Activated CD8-positive, alpha-beta memory T cell treated with anti-CD3 and anti-CD28 coated beads, Interleukin-2, amount 10 ng/mL, durations not matched to agents 7 days and 5 days (primary cell): ENCODE measurements around the gene SLC22A23. TPM values are rescaled to one million over a fixed set of nuclear protein-coding genes. Genes with fewer than 3 reads are reported as not detected.

Source experiments
- ATAC-seq: fragments of 150-1000 bp; cut with Tn5 transposase; one replicate; pipeline ENCODE4 v1.10.0; 2021; ENCODE audit warnings: moderate library complexity
- CTCF ChIA-PET: fragments of 350-600 bp; sonication (Branson Sonifier 250); formaldehyde crosslinking; loops from one replicate; lab custom pipeline; 2021; ENCODE audit warnings: antibody characterized with exemption; lab: Charles Lee
- DNase-seq: peaks from one replicate; pipeline ENCODE4 v3.0.0-alpha.2; 2020
- H3K27ac Mint-ChIP-seq: one replicate; pipeline ENCODE4 v1.8.0; 2021; ENCODE audit warnings: mild to moderate bottlenecking, mixed read lengths
- H3K27me3 Mint-ChIP-seq: one replicate; pipeline ENCODE4 v1.8.0; 2021; ENCODE audit warnings: mixed read lengths
- H3K36me3 Mint-ChIP-seq: one replicate; pipeline ENCODE4 v1.8.0; 2021; ENCODE audit warnings: mild to moderate bottlenecking, mixed read lengths
- H3K4me1 Mint-ChIP-seq: one replicate; pipeline ENCODE4 v1.8.0; 2021; ENCODE audit warnings: mixed read lengths
- H3K4me3 Mint-ChIP-seq: one replicate; pipeline ENCODE4 v1.8.0; 2021; ENCODE audit warnings: mild to moderate bottlenecking, moderate library complexity, mixed read lengths
- H3K9me3 Mint-ChIP-seq: one replicate; pipeline ENCODE4 v1.8.0; 2022; ENCODE audit warnings: low read depth, mixed read lengths
- total RNA-seq, 2 experiments: library from RNA; stranded (reverse); gene quantifications; one replicate each; pipeline ENCODE4 v1.2.3, GENCODE V29; 2021

Gene SLC22A23
- total RNA-seq, 2 experiments from 2014 or later: 0.07 to 0.20 TPM

DNA sequence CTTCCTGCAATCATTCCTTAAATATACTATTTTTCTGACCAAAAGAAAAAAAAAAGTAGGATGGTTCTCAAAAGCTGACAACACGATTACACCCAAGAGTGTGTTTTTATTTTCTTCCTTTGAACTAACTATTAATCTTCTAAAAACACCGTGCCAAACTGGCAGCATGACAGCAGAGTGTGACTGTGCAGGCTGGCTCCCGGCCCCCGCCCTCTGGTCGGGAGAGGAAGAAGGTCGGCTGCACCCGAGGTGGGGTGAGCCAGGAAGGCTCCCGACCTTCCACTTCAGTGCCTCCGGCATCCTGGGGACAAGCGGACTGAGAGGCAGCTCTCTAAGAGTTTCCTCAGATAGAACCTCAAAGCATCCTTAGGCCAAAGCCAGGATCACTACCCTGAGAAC lies 29.2 kb downstream of the SLC22A23 start:
- DNase-seq: no peak
- no peaks in the 10 kb centered on the region for H3K36me3 Mint-ChIP-seq
- CTCF ChIA-PET: no interaction called here
- no peaks in the 10 kb centered on the region for H3K4me1 Mint-ChIP-seq
- no peak overlapping the region for H3K4me3 Mint-ChIP-seq
- H3K27ac Mint-ChIP-seq: no peak overlapping the region
- no peaks in the 10 kb centered on the region for H3K9me3 Mint-ChIP-seq
- peaks cover 26% of the 10 kb centered on the region for H3K27me3 Mint-ChIP-seq
- ATAC-seq: no peak

DNA sequence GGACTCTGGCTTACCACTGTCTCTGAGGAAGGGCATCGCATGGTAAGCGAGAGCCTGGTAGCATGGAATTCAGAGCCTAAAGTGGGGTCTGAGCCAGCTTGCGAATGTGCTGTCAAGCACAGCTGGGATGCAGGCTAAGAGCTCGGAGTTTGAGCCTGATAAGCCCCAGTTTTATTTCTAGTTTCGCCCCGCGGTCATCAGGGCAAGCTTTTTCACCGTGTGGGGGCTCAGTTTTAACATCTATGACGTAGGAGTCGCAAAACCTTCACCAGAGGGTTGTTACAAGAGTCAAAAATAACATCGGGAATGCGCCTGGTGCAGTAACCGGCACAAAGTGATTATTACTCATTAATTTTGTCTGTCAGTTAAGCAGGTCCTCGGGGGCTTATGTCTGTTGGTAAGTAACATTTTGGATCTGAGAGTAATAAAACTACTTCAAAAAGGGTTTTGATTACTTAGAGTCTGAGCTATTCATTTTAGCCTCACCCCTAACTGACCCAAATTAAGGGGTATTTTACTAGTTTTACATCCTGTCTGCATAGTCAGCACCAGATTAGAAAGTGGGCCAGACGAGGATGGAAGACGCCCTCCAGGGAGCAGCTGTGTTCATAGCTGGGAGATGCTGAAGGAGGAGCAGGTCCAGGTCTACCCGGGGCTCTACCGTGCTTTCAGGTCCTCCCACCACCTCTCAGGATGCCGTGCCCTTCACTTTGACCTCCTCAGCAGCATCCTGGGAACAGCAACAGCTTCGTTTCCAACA lies 29.7 kb downstream of the SLC22A23 start:
- H3K4me3 Mint-ChIP-seq: no peak overlapping the region
- no peaks in the 10 kb centered on the region for H3K4me1 Mint-ChIP-seq
- CTCF ChIA-PET: no interaction called here
- H3K36me3 Mint-ChIP-seq: no peaks in the 10 kb centered on the region
- ATAC-seq (no peak), DNase-seq (no peak)
- peaks cover 31% of the 10 kb centered on the region for H3K27me3 Mint-ChIP-seq
- H3K27ac Mint-ChIP-seq: no peak overlapping the region
- no peaks in the 10 kb centered on the region for H3K9me3 Mint-ChIP-seq

GRCh38 chr6:3426091-3426926 lies 30.5 kb downstream of the SLC22A23 start:
- CTCF ChIA-PET: no interaction called here
- Mint-ChIP-seq H3K36me3 (no peaks in the 10 kb centered on the region), H3K27me3 (peaks cover 35% of the 10 kb centered on the region), H3K4me3 (no peak overlapping the region), H3K27ac (no peak overlapping the region), H3K9me3 (no peaks in the 10 kb centered on the region), H3K4me1 (no peaks in the 10 kb centered on the region)
- DNase-seq (no peak), ATAC-seq (no peak)

GRCh38 chr6:3425574-3425973 lies 31.3 kb downstream of the SLC22A23 start:
- Mint-ChIP-seq H3K36me3 (no peaks in the 10 kb centered on the region), H3K9me3 (no peaks in the 10 kb centered on the region), H3K27me3 (peaks cover 31% of the 10 kb centered on the region), H3K4me1 (no peaks in the 10 kb centered on the region), H3K27ac (no peak overlapping the region), H3K4me3 (no peak overlapping the region)
- DNase-seq: no peak
- no peak for ATAC-seq
- CTCF ChIA-PET: interaction anchor here (0.6 kb wide), 1 partner anchor 13 kb away, joined by 3 read pairs; no protein-coding TSS in a partner anchor

- no peak overlapping the region for H3K4me3 Mint-ChIP-seq
- no peaks in the 10 kb centered on the region for H3K36me3 Mint-ChIP-seq
- peaks cover 38% of the 10 kb centered on the region for H3K27me3 Mint-ChIP-seq
- H3K9me3 Mint-ChIP-seq: no peaks in the 10 kb centered on the region
- CTCF ChIA-PET: no interaction called here
- no peak overlapping the region for H3K27ac Mint-ChIP-seq
- ATAC-seq (no peak), DNase-seq (no peak)
- no peaks in the 10 kb centered on the region for H3K4me1 Mint-ChIP-seq
Observed at GRCh38 chr6:3424185-3424927, 32.5 kb downstream of the SLC22A23 start.

DNA sequence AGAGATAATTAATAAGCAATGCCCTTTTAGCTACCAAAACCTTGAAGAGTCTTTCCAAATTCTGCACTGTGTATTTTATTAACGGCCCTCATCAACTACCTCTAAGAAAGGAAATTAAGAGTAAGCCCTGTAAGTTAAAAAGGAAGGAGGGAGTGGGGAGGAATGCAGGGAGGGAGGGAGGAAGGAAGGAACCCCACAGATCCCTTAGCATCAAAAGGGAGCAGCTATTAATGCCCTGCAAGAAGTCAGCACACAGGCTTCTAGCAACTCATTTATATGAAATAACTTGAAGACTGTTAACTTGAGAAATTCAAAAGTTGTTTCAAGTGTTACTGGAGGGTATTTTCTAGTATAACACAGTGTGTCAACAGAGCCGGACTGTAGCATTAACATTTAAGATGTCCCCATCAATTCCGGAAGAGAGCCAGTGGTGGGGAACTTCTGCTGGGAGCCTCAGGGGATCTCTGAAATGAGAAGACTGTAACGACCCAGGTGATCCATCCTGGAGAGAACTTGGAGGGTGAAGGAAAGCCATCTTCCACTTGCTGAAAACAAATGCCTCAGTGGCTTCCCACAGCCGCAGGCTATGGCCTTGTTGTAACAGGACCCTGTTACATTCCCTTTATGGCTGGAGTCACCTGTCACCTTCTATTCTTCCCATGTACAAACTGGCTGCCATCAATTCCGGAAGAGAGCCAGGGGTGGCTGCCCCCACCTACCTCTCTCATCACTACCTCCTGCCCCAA lies 33.2 kb downstream of the SLC22A23 start:
- Mint-ChIP-seq H3K4me1 (no peaks in the 10 kb centered on the region), H3K27ac (no peak overlapping the region), H3K27me3 (peaks cover 41% of the 10 kb centered on the region), H3K9me3 (no peaks in the 10 kb centered on the region), H3K36me3 (no peaks in the 10 kb centered on the region), H3K4me3 (no peak overlapping the region)
- CTCF ChIA-PET: interaction anchor here (2.7 kb wide), 1 partner anchor 13 kb away, joined by 8 read pairs; no protein-coding TSS in a partner anchor
- no peak for DNase-seq
- ATAC-seq: no peak

DNA sequence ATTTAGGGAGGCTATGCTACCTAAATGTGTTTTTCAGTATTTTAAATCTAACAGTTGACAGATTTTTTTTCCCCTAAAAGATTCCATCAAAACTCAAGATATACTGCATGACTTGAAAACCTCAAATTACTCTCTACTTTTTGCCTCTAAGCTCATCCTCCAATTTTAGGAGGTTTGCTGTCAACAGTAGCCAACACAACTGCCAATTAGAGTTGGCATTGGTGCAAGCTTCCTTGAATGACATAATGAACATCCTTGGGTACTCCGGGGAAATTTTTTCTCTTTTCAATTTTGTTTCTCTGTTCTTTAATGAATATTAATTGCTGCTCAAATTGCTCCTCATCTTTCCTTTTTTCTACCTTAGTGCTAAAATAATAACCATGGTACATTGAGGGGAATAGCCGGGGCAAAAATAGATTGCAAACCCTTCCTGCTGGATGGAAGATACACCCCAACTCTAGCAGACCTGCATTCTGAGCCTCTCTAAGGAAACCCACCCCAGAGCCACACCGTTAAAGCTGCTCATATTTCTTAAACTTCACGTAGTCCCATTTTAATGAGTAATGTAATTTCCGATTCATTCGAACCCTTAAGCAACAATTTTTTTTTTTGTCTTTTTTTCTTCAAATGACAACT lies 34.3 kb downstream of the SLC22A23 start:
- ATAC-seq: no peak
- H3K36me3 Mint-ChIP-seq: no peaks in the 10 kb centered on the region
- peaks cover 41% of the 10 kb centered on the region for H3K27me3 Mint-ChIP-seq
- CTCF ChIA-PET: interaction anchor here (2.7 kb wide), 1 partner anchor 12 kb away, joined by 8 read pairs; no protein-coding TSS in a partner anchor
- H3K4me1 Mint-ChIP-seq: no peaks in the 10 kb centered on the region
- DNase-seq: no peak
- no peak overlapping the region for H3K27ac Mint-ChIP-seq
- no peaks in the 10 kb centered on the region for H3K9me3 Mint-ChIP-seq
- no peak overlapping the region for H3K4me3 Mint-ChIP-seq

DNA sequence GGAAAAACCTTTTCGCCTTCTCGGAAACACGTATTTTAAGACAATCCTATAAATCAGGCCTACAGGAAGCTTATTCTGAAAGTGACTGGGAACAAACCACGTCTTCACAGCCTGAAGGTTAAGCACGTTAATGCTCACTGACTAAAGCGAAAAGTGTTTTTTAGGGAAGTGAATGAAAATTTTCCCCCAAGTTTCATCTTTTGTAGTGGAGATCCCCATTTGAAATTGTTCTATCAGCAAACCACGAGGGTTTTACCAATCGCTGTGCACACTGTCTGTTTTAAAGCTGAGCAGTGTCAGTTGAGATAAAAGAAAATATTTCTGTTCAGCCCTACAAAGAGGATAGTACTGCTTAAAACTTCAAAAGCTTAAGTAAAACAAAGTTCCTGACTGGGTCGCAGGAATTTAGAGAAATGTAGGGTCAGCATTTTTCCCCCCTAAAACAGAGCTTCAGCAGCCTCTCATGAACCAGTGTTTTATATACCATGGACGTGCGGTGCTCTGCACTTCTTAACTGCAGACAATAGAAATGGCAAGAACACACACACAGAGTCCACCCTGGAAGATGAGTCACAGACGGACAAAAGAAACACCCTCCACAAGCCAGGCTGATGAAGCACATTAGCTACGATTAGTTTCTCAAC lies 34.9 kb downstream of the SLC22A23 start:
- H3K9me3 Mint-ChIP-seq: no peaks in the 10 kb centered on the region
- CTCF ChIA-PET: interaction anchor here (2.7 kb wide), 1 partner anchor 11 kb away, joined by 8 read pairs; no protein-coding TSS in a partner anchor
- no peaks in the 10 kb centered on the region for H3K4me1 Mint-ChIP-seq
- H3K27me3 Mint-ChIP-seq: peaks cover 39% of the 10 kb centered on the region
- DNase-seq (no peak), ATAC-seq (no peak)
- no peaks in the 10 kb centered on the region for H3K36me3 Mint-ChIP-seq
- no peak overlapping the region for H3K27ac Mint-ChIP-seq
- H3K4me3 Mint-ChIP-seq: no peak overlapping the region

DNA sequence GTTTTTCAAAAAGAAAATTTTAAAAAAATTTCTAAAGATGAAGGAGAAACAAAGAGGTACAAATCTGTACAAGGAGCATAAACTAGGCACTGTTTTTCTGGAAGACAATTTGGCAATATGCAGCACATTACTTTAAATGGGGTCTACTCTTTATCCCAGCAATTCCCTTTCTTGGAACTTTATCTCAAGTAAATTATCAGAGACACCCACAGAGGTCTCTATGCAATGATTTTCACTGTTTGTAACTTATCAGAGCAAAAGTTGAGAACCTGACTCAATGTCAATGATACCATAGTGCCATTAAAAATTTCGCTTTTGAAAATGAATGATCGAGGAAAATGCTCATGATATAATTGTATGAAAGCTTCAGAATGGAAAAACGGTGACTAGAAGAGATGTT lies 35.7 kb downstream of the SLC22A23 start:
- peaks cover 37% of the 10 kb centered on the region for H3K27me3 Mint-ChIP-seq
- CTCF ChIA-PET: interaction anchor here (2.7 kb wide), 1 partner anchor 10 kb away, joined by 8 read pairs; no protein-coding TSS in a partner anchor
- no peaks in the 10 kb centered on the region for H3K36me3 Mint-ChIP-seq
- no peak overlapping the region for H3K27ac Mint-ChIP-seq
- no peak overlapping the region for H3K4me3 Mint-ChIP-seq
- no peak for ATAC-seq
- H3K9me3 Mint-ChIP-seq: no peaks in the 10 kb centered on the region
- DNase-seq: no peak
- no peaks in the 10 kb centered on the region for H3K4me1 Mint-ChIP-seq

DNA sequence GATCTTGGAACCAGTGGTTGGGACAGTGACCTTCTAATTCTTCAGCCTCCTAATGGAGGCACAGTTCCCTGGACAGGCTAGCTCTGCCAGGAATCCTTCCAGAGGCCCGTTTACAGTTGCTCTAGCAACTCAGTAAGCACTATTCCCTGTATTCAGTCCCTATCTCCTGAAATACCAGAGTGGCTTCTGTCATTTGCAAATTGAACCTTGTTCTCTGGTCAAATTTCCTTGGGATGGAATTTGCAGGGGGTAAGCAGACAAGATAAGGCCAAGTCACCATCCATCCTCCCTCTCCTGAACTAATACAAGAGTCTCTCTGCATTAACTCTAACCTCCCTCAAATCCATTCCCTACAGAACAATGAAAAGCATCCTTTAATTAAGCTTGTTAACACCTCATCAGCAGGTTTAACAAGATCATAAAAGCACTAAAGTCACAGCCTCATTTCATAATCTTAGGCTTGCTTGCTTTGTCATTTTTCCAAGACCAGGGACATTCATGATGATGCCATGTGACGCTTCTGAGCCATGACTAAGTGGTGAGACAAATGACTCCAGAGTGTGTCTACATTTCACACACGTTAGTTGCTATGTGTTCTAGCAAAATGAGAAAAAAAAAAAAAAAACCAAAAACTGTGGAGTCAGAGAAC lies 37.1 kb downstream of the SLC22A23 start:
- Mint-ChIP-seq H3K4me3 (no peak overlapping the region), H3K36me3 (no peaks in the 10 kb centered on the region), H3K27me3 (peaks cover 37% of the 10 kb centered on the region), H3K4me1 (peaks cover 3% of the 10 kb centered on the region), H3K9me3 (no peaks in the 10 kb centered on the region), H3K27ac (no peak overlapping the region)
- CTCF ChIA-PET: no interaction called here
- no peak for ATAC-seq
- no peak for DNase-seq

DNA sequence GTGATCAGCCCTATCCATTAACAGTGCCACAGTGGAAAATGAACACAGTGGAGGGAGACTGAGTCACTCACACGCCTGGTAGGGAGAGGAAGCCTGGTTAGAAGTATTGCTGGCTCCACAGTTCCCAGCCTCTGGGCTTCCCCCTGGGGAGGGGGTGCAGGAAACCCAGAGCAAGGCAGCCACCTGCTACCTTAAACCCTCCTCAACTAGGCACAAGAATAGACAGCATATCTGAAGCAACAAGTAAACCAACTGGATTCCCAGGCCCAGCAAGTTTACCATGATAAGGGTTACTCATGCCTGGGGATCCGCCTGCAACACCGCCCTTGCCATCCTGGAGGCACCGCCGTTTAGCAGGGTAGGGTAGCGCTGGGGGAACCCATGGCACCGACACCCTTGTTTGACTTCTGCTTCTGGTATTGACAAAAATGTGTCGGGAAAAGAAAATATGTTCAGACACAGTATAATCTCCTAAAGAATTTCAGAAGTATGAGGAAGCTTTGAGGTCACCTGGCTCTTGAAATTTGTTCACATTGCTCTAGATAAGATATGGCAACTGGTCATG lies 38.3 kb downstream of the SLC22A23 start:
- H3K4me3 Mint-ChIP-seq: no peak overlapping the region
- ATAC-seq (no peak), DNase-seq (no peak)
- no peak overlapping the region for H3K27ac Mint-ChIP-seq
- CTCF ChIA-PET: no interaction called here
- H3K9me3 Mint-ChIP-seq: no peaks in the 10 kb centered on the region
- peaks cover 29% of the 10 kb centered on the region for H3K27me3 Mint-ChIP-seq
- peaks cover 7% of the 10 kb centered on the region for H3K4me1 Mint-ChIP-seq
- no peaks in the 10 kb centered on the region for H3K36me3 Mint-ChIP-seq
